ENCODE data around the gene NRL. TPM values are rescaled to one million over a fixed set of nuclear protein-coding genes. Genes with fewer than 3 reads are reported as not detected.

The NRL gene
- total and polyA plus RNA-seq, 12 donors: 2.2 to 20.2 (median 4.5) TPM

DNA sequence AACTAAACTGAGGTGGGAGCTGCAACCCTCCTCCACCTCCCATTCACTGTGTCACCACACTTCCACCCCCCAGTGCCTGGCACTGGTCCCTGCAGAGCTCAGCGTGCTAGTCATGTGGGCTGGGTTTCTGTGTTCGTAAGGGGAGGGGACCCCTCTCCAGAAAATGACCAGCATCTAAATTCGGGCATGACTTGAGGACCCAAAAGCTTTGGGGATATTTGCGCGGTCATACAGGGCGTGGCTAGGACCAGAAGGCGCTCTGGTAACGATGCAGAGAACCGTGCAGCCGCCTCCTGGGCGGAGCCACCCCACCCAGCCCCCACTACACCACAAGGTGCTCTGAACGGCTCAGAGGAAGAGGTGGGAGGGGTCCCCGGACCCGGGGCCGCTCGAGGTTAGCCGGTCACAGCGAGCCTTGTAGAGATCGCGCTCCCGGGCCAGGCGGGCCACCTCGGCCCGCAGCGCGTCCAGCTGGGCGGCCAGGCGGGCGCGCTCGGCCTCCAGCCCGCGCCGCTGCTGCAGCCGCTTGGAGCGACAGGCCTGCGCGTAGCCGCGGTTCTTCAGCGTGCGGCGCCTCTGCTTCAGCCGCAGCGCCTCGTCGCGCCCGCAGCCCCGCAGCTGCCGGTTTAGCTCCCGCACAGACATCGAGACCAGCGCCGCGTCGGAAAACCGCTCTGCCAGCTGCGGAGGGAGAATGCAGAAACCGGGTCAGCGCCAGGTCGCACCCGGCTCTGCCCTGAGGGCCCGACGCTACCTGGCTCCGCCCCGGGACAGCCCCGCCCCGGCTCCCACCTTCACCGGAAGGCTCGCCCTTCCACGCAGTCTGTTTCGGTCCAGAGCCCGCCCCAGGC is 33.6 kb downstream of the NRL start:
- no peaks in the 10 kb centered on the region for H3K27me3 ChIP-seq
- 0 to 1% (median 0%) methylated on average over 1 to 74 of the region's 74 CpGs for WGBS, 4 donors
- H3K4me3 ChIP-seq: peak overlapping the region; percentile 43 to 76 (median 46)
- no peaks in the 10 kb centered on the region for H3K4me1 ChIP-seq (replicated peaks in 1 of 2)
- peak in 6 of 7 donors; percentile 44 to 77 (median 49) for DNase-seq
- H3K9me3 ChIP-seq (replicated peaks in 1 of 3): no peaks in the 10 kb centered on the region
- TF ChIP-seq, protein P1, sequence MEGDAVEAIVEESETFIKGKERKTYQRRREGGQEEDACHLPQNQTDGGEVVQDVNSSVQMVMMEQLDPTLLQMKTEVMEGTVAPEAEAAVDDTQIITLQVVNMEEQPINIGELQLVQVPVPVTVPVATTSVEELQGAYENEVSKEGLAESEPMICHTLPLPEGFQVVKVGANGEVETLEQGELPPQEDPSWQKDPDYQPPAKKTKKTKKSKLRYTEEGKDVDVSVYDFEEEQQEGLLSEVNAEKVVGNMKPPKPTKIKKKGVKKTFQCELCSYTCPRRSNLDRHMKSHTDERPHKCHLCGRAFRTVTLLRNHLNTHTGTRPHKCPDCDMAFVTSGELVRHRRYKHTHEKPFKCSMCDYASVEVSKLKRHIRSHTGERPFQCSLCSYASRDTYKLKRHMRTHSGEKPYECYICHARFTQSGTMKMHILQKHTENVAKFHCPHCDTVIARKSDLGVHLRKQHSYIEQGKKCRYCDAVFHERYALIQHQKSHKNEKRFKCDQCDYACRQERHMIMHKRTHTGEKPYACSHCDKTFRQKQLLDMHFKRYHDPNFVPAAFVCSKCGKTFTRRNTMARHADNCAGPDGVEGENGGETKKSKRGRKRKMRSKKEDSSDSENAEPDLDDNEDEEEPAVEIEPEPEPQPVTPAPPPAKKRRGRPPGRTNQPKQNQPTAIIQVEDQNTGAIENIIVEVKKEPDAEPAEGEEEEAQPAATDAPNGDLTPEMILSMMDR (IDR thresholded peaks at IDR 0.05): no peak
- peak in 1 of 2 donors; percentile 28 for TF ChIP-seq POLR2A (IDR thresholded peaks at IDR 0.05)
- peak overlapping the region in 2 of 5 donors; percentile 50 to 56 for H3K27ac ChIP-seq
- no peaks in the 10 kb centered on the region for H3K36me3 ChIP-seq (replicated peaks in 1 of 2)
- intact Hi-C loops (cut with DNase I): loop anchor here in 1 of 2 donors (10.0 kb wide), 1 partner anchor 106 kb away; no protein-coding TSS in a partner anchor

DNA sequence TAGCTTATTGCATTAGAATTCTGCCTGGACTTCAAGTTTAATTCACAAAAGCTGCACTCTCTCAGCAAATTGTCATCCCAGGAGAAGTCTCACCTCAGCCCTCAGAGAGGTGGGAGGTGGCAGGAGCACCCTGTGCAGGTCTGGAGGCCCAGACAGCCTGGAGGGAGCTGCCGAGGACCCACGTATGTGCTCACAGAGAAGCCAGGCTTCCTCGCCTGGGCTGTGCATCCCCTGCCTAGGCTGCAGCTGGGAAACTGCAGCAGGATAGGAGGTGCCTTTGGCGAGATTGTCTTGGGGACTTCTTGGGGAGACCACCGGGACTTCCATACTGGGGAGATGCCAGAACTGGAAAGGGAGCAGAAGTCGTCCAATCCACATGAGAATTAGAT is 34.6 kb downstream of the NRL start:
- Histone ChIP-seq H3K4me3 (no peak overlapping the region), H3K9me3 (replicated peaks in 1 of 3) (no peaks in the 10 kb centered on the region), H3K27me3 (no peaks in the 10 kb centered on the region), H3K4me1 (replicated peaks in 1 of 2) (no peaks in the 10 kb centered on the region), H3K36me3 (replicated peaks in 1 of 2) (no peaks in the 10 kb centered on the region), H3K27ac (no peak overlapping the region)
- no peak for TF ChIP-seq POLR2A (IDR thresholded peaks at IDR 0.05)
- TF ChIP-seq, protein P1 (IDR thresholded peaks at IDR 0.05): no peak
- 73 to 85% (median 84%) methylated on average over 5 to 6 of the region's 6 CpGs for WGBS, 4 donors
- intact Hi-C loops (cut with DNase I): loop anchor here in 1 of 2 donors (10.0 kb wide), 1 partner anchor 105 kb away; no protein-coding TSS in a partner anchor
- no peak for DNase-seq

DNA sequence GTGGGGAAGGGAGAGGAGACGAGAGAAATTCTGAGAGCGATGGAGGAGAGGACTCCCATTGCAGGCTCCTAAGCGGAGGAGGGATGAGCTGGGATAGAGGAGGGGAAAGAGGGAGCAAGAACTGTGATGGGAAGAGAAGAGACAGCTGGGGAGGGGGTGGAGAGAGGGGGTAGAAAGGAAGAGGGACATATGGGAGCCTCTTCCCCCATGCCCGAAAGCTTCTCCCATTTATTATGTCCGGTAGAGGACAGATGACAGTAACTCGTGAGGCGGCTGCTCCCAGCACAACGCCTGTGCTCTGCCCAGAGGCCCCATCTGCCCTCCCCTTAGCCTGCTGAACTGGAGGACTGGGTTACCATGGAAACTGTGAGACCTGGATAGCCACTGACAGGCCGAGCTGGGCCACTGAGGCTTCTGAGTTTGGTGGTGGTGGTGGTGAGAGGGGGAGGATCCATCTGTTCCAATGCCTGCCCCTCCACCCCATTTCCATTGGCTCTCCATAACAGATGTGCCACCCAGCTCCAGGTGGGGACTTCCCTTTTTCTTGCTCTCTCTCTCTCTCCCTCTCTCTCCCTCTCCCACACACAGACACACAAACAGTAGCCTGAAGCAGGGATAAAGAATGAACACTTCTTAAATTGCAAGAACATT is 35.1 kb downstream of the NRL start:
- Histone ChIP-seq H3K27me3 (no peaks in the 10 kb centered on the region), H3K9me3 (replicated peaks in 1 of 3) (no peaks in the 10 kb centered on the region), H3K4me3 (no peak overlapping the region), H3K4me1 (replicated peaks in 1 of 2) (no peaks in the 10 kb centered on the region), H3K36me3 (replicated peaks in 1 of 2) (no peaks in the 10 kb centered on the region), H3K27ac (peak overlapping the region in 1 of 5 donors; percentile 26)
- WGBS, 4 donors: 86 to 95% (median 94%) methylated on average over 8 to 9 of the region's 9 CpGs
- intact Hi-C loops (cut with DNase I): loop anchor here in 1 of 2 donors (10.0 kb wide), 1 partner anchor 105 kb away; no protein-coding TSS in a partner anchor
- peak in 1 of 7 donors; percentile 86 for DNase-seq
- TF ChIP-seq, protein P1 (IDR thresholded peaks at IDR 0.05): no peak
- no peak for TF ChIP-seq POLR2A (IDR thresholded peaks at IDR 0.05)

DNA sequence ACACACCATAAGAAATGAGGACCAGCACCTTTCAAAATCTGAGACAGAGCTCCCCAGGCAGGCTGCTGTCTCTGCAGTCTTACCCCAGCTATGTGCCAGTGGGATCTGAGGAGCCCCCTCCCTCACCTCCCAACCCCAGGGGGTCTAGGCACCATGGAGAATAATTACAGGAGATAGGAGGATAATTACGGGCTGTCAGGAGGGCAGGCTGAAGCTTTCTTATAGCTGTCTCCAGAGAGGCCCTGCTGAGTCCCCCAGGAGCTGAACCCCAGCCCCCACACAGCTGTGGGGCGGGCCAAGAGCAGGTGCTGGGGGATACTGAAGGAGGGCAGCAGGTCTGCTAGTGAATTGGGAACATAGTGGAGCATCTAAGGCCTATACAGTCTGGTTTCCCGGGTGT is 36.6 kb downstream of the NRL start:
- no peak for DNase-seq
- intact Hi-C loops (cut with DNase I): no loop called here
- TF ChIP-seq, protein P1 (IDR thresholded peaks at IDR 0.05): no peak
- no peak for TF ChIP-seq POLR2A (IDR thresholded peaks at IDR 0.05)
- H3K4me3 ChIP-seq: no peak overlapping the region
- H3K27me3 ChIP-seq: no peaks in the 10 kb centered on the region
- H3K9me3 ChIP-seq (replicated peaks in 1 of 3): no peaks in the 10 kb centered on the region
- no peak overlapping the region for H3K27ac ChIP-seq
- no peaks in the 10 kb centered on the region for H3K4me1 ChIP-seq (replicated peaks in 1 of 2)
- H3K36me3 ChIP-seq (replicated peaks in 1 of 2): no peaks in the 10 kb centered on the region
- WGBS, 4 donors: 73 to 84% (median 78%) methylated on average over 3 of the region's 3 CpGs
